Astrocyte (in vitro differentiated cells and primary cell): ENCODE results near the gene RPL26. TPM values are rescaled to one million over a fixed set of nuclear protein-coding genes. Genes with fewer than 3 reads are reported as not detected.
"Not testable (repeated sequence)": the region's sequence is repeated elsewhere in the genome, so short reads cannot be mapped to it uniquely, and the experiment has no call there.

ENCODE experiments used
- DNase-seq: peaks from one replicate; pipeline ENCODE4 v3.0.0-alpha.2; 2010; ENCODE audit warnings: low read depth
- FAIRE-seq: peaks from 2 replicates; lab custom pipeline; 2011; peaks lifted over from hg19 to GRCh38; lab: Jason Lieb, UNC
- H2AFZ ChIP-seq: 2 replicates; pipeline ENCODE4 v1.6.0; 2012; ENCODE audit warnings: low read depth, low read length, inconsistent platforms
- H3K27ac ChIP-seq: 2 replicates; pipeline ENCODE4 v1.5.1; 2011; ENCODE audit warnings: low read depth, low read length, inconsistent platforms
- H3K27me3 ChIP-seq: 2 replicates; pipeline ENCODE4 v1.6.0; 2011; ENCODE audit warnings: low read length, inconsistent platforms; ENCODE audit not compliant: insufficient read depth
- H3K36me3 ChIP-seq: 2 replicates; pipeline ENCODE4 v1.5.1; 2011; ENCODE audit warnings: low read length, inconsistent platforms; ENCODE audit not compliant: insufficient read depth
- H3K4me1 ChIP-seq: 2 replicates; pipeline ENCODE4 v1.5.1; 2011; ENCODE audit warnings: low read length, inconsistent platforms; ENCODE audit not compliant: insufficient read depth
- H3K4me2 ChIP-seq: 2 replicates; pipeline ENCODE4 v1.6.0; 2012; ENCODE audit warnings: low read length, inconsistent platforms
- H3K4me3 ChIP-seq: 2 replicates; pipeline ENCODE4 v1.5.1; 2011; ENCODE audit warnings: low read depth, mild to moderate bottlenecking, low read length, inconsistent platforms; ENCODE audit not compliant: insufficient read depth
- H3K79me2 ChIP-seq: 2 replicates; pipeline ENCODE4 v1.6.0; 2012; ENCODE audit warnings: mild to moderate bottlenecking, low read length, inconsistent platforms; ENCODE audit not compliant: insufficient read depth
- H3K9ac ChIP-seq: 2 replicates; pipeline ENCODE4 v1.6.0; 2012; ENCODE audit warnings: mild to moderate bottlenecking, low read length, inconsistent platforms
- H3K9me3 ChIP-seq: 2 replicates; pipeline ENCODE4 v1.5.1; 2012; ENCODE audit warnings: low read depth, mild to moderate bottlenecking, low read length, inconsistent platforms; ENCODE audit not compliant: insufficient read depth
- H4K20me1 ChIP-seq: 2 replicates; pipeline ENCODE4 v1.6.0; 2012; ENCODE audit warnings: low read length, inconsistent platforms; ENCODE audit not compliant: insufficient read depth
- H3K27ac Mint-ChIP-seq: one replicate; pipeline ENCODE4 v1.8.0; 2021; ENCODE audit warnings: mild to moderate bottlenecking, mixed read lengths; ENCODE audit not compliant: unreplicated experiment
- H3K27me3 Mint-ChIP-seq: one replicate; pipeline ENCODE4 v1.8.0; 2021; ENCODE audit warnings: low read depth, mixed read lengths; ENCODE audit not compliant: unreplicated experiment
- H3K36me3 Mint-ChIP-seq: one replicate; pipeline ENCODE4 v1.8.0; 2021; ENCODE audit warnings: low read depth, mixed read lengths; ENCODE audit not compliant: unreplicated experiment
- H3K4me1 Mint-ChIP-seq: one replicate; pipeline ENCODE4 v1.8.0; 2021; ENCODE audit warnings: low read depth, mixed read lengths; ENCODE audit not compliant: unreplicated experiment
- H3K4me3 Mint-ChIP-seq: one replicate; pipeline ENCODE4 v1.8.0; 2021; ENCODE audit warnings: mild to moderate bottlenecking, moderate library complexity, mixed read lengths; ENCODE audit not compliant: unreplicated experiment
- H3K9me3 Mint-ChIP-seq: one replicate; pipeline ENCODE4 v1.8.0; 2021; ENCODE audit warnings: mild to moderate bottlenecking, mixed read lengths; ENCODE audit not compliant: unreplicated experiment
- CTCF ChIP-seq: IDR thresholded peaks from 2 replicates; pipeline ENCODE4 v1.5.1; 2011; ENCODE audit warnings: low read depth, mild to moderate bottlenecking, inconsistent platforms, low read length, moderate library complexity; ENCODE audit not compliant: insufficient read depth
- EZH2 ChIP-seq: IDR thresholded peaks from 2 replicates; pipeline ENCODE4 v1.6.1; 2012; ENCODE audit warnings: mild to moderate bottlenecking, low read length, inconsistent platforms; ENCODE audit not compliant: insufficient read depth
- total RNA-seq: library from RNA; stranded (reverse); gene quantifications from 2 replicates; pipeline ENCODE4 v1.2.1, GENCODE V29; 2021

RPL26 gene
- total RNA-seq, 1 donor from 2014 or later: 1,342 TPM

GRCh38 chr17:8353736-8354135, 29.3 kb downstream of the RPL26 start:
- H3K9me3 Mint-ChIP-seq: no peaks in the 10 kb centered on the region
- no peak overlapping the region for H3K4me2 ChIP-seq
- H3K4me1 ChIP-seq: no peaks in the 10 kb centered on the region
- H4K20me1 ChIP-seq: no peaks in the 10 kb centered on the region
- H3K4me3 ChIP-seq: no peak overlapping the region
- no peak overlapping the region for H2AFZ ChIP-seq
- no peaks in the 10 kb centered on the region for H3K36me3 Mint-ChIP-seq
- H3K36me3 ChIP-seq: no peaks in the 10 kb centered on the region
- H3K4me1 Mint-ChIP-seq: no peaks in the 10 kb centered on the region
- no peaks in the 10 kb centered on the region for H3K27me3 ChIP-seq
- no peaks in the 10 kb centered on the region for H3K79me2 ChIP-seq
- no peaks in the 10 kb centered on the region for H3K27me3 Mint-ChIP-seq
- no peak overlapping the region for H3K4me3 Mint-ChIP-seq
- FAIRE-seq (no peak), DNase-seq (no peak)
- no peak overlapping the region for H3K9ac ChIP-seq
- no peak overlapping the region for H3K27ac Mint-ChIP-seq
- H3K27ac ChIP-seq: no peak overlapping the region
- no peaks in the 10 kb centered on the region for H3K9me3 ChIP-seq
- TF ChIP-seq EZH2 (no peak), CTCF (no peak)

GRCh38 chr17:8350339-8350738, 32.7 kb downstream of the RPL26 start:
- Histone ChIP-seq H3K79me2 (no peaks in the 10 kb centered on the region), H2AFZ (no peak overlapping the region), H3K9ac (no peak overlapping the region), H3K27ac (no peak overlapping the region), H3K4me2 (no peak overlapping the region), H3K4me3 (no peak overlapping the region), H3K4me1 (no peaks in the 10 kb centered on the region), H3K27me3 (peaks cover 8% of the 10 kb centered on the region), H3K36me3 (no peaks in the 10 kb centered on the region), H3K9me3 (no peaks in the 10 kb centered on the region), H4K20me1 (no peaks in the 10 kb centered on the region)
- Mint-ChIP-seq H3K27ac (no peak overlapping the region), H3K4me1 (no peaks in the 10 kb centered on the region), H3K36me3 (no peaks in the 10 kb centered on the region), H3K4me3 (no peak overlapping the region), H3K27me3 (peaks cover 16% of the 10 kb centered on the region), H3K9me3 (peaks cover 3% of the 10 kb centered on the region)
- TF ChIP-seq EZH2 (no peak), CTCF (no peak)
- DNase-seq (no peak), FAIRE-seq (no peak)

GRCh38 chr17:8347001-8347400, 36.0 kb downstream of the RPL26 start:
- not testable (repeated sequence) for DNase-seq, H3K79me2 ChIP-seq, H3K27ac ChIP-seq, H3K4me3 Mint-ChIP-seq, H2AFZ ChIP-seq, H3K9me3 ChIP-seq, H3K4me1 ChIP-seq, H3K27ac Mint-ChIP-seq, H4K20me1 ChIP-seq, H3K9ac ChIP-seq, FAIRE-seq, H3K36me3 ChIP-seq, H3K9me3 Mint-ChIP-seq, H3K4me2 ChIP-seq, H3K36me3 Mint-ChIP-seq, H3K4me1 Mint-ChIP-seq, H3K4me3 ChIP-seq
- peaks cover 23% of the 10 kb centered on the region for H3K27me3 Mint-ChIP-seq
- peak; percentile 34 for TF ChIP-seq EZH2
- H3K27me3 ChIP-seq: peaks cover 14% of the 10 kb centered on the region
